Measurements from ENCODE around the gene MSTN. TPM values are rescaled to one million over a fixed set of nuclear protein-coding genes. Genes with fewer than 3 reads are reported as not detected.

The MSTN gene
- total and polyA plus RNA-seq, 4 donors, result 0.08 to 0.21 (median 0.09) TPM; not detected in 1

DNA sequence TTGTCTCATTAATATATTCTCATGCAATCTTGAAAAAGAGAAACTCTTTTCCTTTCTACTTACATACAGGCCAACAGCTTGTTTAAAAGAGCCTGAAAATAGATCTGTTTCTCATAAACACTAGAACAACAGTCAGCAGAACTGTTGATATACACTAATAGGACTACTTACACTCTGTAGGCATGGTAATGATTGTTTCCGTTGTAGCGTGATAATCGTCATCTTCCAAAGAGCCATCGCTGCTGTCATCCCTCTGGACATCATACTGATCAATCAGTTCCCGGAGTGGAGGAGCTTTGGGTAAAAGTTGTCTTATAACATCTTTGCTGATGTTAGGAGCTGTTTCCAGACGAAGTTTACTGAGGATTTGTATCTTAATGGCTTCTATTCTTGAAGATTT lies 476 bp downstream of the MSTN start (continued):
- TF ChIP-seq, protein P1, sequence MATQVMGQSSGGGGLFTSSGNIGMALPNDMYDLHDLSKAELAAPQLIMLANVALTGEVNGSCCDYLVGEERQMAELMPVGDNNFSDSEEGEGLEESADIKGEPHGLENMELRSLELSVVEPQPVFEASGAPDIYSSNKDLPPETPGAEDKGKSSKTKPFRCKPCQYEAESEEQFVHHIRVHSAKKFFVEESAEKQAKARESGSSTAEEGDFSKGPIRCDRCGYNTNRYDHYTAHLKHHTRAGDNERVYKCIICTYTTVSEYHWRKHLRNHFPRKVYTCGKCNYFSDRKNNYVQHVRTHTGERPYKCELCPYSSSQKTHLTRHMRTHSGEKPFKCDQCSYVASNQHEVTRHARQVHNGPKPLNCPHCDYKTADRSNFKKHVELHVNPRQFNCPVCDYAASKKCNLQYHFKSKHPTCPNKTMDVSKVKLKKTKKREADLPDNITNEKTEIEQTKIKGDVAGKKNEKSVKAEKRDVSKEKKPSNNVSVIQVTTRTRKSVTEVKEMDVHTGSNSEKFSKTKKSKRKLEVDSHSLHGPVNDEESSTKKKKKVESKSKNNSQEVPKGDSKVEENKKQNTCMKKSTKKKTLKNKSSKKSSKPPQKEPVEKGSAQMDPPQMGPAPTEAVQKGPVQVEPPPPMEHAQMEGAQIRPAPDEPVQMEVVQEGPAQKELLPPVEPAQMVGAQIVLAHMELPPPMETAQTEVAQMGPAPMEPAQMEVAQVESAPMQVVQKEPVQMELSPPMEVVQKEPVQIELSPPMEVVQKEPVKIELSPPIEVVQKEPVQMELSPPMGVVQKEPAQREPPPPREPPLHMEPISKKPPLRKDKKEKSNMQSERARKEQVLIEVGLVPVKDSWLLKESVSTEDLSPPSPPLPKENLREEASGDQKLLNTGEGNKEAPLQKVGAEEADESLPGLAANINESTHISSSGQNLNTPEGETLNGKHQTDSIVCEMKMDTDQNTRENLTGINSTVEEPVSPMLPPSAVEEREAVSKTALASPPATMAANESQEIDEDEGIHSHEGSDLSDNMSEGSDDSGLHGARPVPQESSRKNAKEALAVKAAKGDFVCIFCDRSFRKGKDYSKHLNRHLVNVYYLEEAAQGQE (IDR thresholded peaks at IDR 0.05), result no peak
- no peak for TF ChIP-seq EGR1 (IDR thresholded peaks at IDR 0.05; ENCODE audit: low read depth in 2 of 2)
- TF ChIP-seq, protein P2, sequence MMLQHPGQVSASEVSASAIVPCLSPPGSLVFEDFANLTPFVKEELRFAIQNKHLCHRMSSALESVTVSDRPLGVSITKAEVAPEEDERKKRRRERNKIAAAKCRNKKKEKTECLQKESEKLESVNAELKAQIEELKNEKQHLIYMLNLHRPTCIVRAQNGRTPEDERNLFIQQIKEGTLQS (IDR thresholded peaks at IDR 0.05), result no peak

GRCh38 chr2:190060626-190061025 lies 1.9 kb downstream of the MSTN start:
- WGBS, result 92% methylated on average over 2 of the region's 2 CpGs
- no peak overlapping the region for H3K9ac ChIP-seq (ENCODE audit: low read depth in 1 of 2, low read length in 2 of 2)
- H3K36me3 ChIP-seq (ENCODE audit: control insufficient read depth in 4 of 4, insufficient read depth in 3 of 4, low read depth in 1 of 4, low read length in 3 of 4), result no peaks in the 10 kb centered on the region
- H3K4me3 ChIP-seq (ENCODE audit: low read depth in 1 of 3, low read length in 3 of 3), result no peak overlapping the region
- H3K9me3 ChIP-seq (ENCODE audit: control insufficient read depth in 4 of 4, low read length in 3 of 4), result no peaks in the 10 kb centered on the region
- H3K27me3 ChIP-seq (ENCODE audit: control insufficient read depth in 4 of 4, insufficient read depth in 4 of 4, low read length in 3 of 4), result no peaks in the 10 kb centered on the region
- no peak overlapping the region for H3K27ac ChIP-seq (ENCODE audit: low read depth in 1 of 2, low read length in 2 of 2)
- DNase-seq (ENCODE audit: low spot score), result no peak
- no peaks in the 10 kb centered on the region for H3K4me1 ChIP-seq (ENCODE audit: control insufficient read depth in 4 of 4, insufficient read depth in 4 of 4, low read length in 3 of 4)
- TF ChIP-seq SP1 (IDR thresholded peaks at IDR 0.05) (no peak), CTCF (IDR thresholded peaks at IDR 0.05; ENCODE audit: low read depth, low read length, missing input control) (no peak), TAF1 (conservative IDR thresholded peaks at IDR 0.05) (no peak), GABPA (IDR thresholded peaks at IDR 0.05 in 1 of 2, conservative IDR thresholded peaks at IDR 0.05 in 1 of 2) (no peak), JUND (IDR thresholded peaks at IDR 0.05) (no peak), HNF4A (conservative IDR thresholded peaks at IDR 0.05) (no peak), EGR1 (IDR thresholded peaks at IDR 0.05; ENCODE audit: low read depth in 2 of 2) (no peak), FOXA2 (IDR thresholded peaks at IDR 0.05) (no peak), YY1 (IDR thresholded peaks at IDR 0.05) (no peak), RXRA (IDR thresholded peaks at IDR 0.05) (no peak), ZBTB33 (IDR thresholded peaks at IDR 0.05) (no peak), FOXA1 (IDR thresholded peaks at IDR 0.05) (no peak)
- TF ChIP-seq, protein P1 (IDR thresholded peaks at IDR 0.05), result no peak
- TF ChIP-seq, protein P2 (IDR thresholded peaks at IDR 0.05), result no peak

Measured in liver (tissue), 9 donors.